DND-41 (cell line): ENCODE measurements around the gene KIAA1958.

Source experiments
- CTCF ChIP-seq: IDR thresholded peaks from 2 replicates; pipeline ENCODE4 v1.5.1; 2012; ENCODE audit warnings: borderline replicate concordance, low read length, moderate library complexity, mild to moderate bottlenecking; ENCODE audit not compliant: poor library complexity, severe bottlenecking; ENCODE audit errors: extremely low read depth
- EZH2 ChIP-seq: IDR thresholded peaks from 3 replicates; pipeline ENCODE4 v1.6.1; 2012; ENCODE audit warnings: borderline replicate concordance, low read depth, mild to moderate bottlenecking, moderate library complexity, low read length, inconsistent platforms; ENCODE audit not compliant: severe bottlenecking

GRCh38 chr9:112445196-112445595, 41.4 kb upstream of the KIAA1958 start:
- no peak for TF ChIP-seq CTCF
- TF ChIP-seq EZH2, result no peak
